Pancreas (tissue), 10 donors: ENCODE results near the gene TCIRG1. TPM values are rescaled to one million over a fixed set of nuclear protein-coding genes. Genes with fewer than 3 reads are reported as not detected.
A peak's percentile ranks its signal among the peaks of the same experiment; 100 is the strongest.

Source experiments
- ATAC-seq, 4 donors: fragments of 200-7000 bp; cut with Tn5 transposase; one replicate each; pipeline versions ENCODE4 v1.8.0 to v1.9.1; 2020; ENCODE audit warnings: mild to moderate bottlenecking in 4 of 4, moderate library complexity in 4 of 4
- DNase-seq, 6 donors: peaks; one replicate each; pipeline ENCODE4 v3.0.0-alpha.2; 2020
- FAIRE-seq: peaks from 2 replicates; lab custom pipeline; 2012; peaks lifted over from hg19 to GRCh38; lab: Jason Lieb, UNC
- H3K27ac ChIP-seq, 4 donors: fragments of 200-600 bp; sonication (generic); 1 replicate in 3 of 4; 2 replicates in 1 of 4; pipeline versions ENCODE4 v1.5.0 to v1.8.0; 2020
- H3K27me3 ChIP-seq, 4 donors: fragments of 200-600 bp; one replicate each; pipeline ENCODE4 v1.8.0; 2021
- H3K36me3 ChIP-seq, 3 donors: fragments of 200-600 bp; sonication (generic) in 1 of 3; one replicate each; pipeline versions ENCODE4 v1.5.0 to v1.8.0; 2020 to 2021
- H3K4me1 ChIP-seq, 3 donors: fragments of 200-600 bp; one replicate each; pipeline ENCODE4 v1.8.0; 2021
- H3K4me3 ChIP-seq, 4 donors: fragments of 200-600 bp; sonication (generic) in 2 of 4; one replicate each; pipeline versions ENCODE4 v1.5.0 to v1.8.0; 2020 to 2021
- H3K9me3 ChIP-seq, 4 donors: fragments of 200-600 bp; one replicate each; pipeline ENCODE4 v1.8.0; 2021
- WGBS, 2 donors: extraction: QIAGEN DNeasy Blood & Tissue Kit; methylation state at CpG; one replicate each; pipeline ENCODE4 v1.1.7; 2013; 5-methylcytosine and 5-hydroxymethylcytosine counted together
- intact Hi-C, 3 donors: fragments of 100-400 bp; cut with DNase I; formaldehyde crosslinking; loops; one replicate each; pipeline versions ENCODE4 v1.11.1 to v1.14.2; 2022
- polyA plus RNA-seq, 2 donors: library from polyadenylated mRNA; stranded (reverse); fragments of 200-250 nt; gene quantifications; one replicate each; pipeline ENCODE4 v1.2.3, GENCODE V29; 2013
- total RNA-seq, 6 donors: library from RNA; stranded (reverse); fragmentation: NEBNext Ultra II Directional in 4 of 6; extraction: Animal tissue kit (Norgen Biotek cat#: 25700) in 4 of 6; gene quantifications; one replicate each; pipeline versions ENCODE4 v1.2.1 to v1.2.4, GENCODE V29; 2021 to 2023
- TF ChIP-seq, protein P1 (sequence below), 4 donors: fragments of 200-600 bp; sonication (generic) in 3 of 4; IDR thresholded peaks; one replicate each; pipeline versions ENCODE4 v1.5.0 to v1.8.0; 2021; ENCODE audit warnings: antibody characterized with exemption in 4 of 4
- donor health status: healthy with polysubstance abuse.
- donor health status: DM: no; HTN: no; CAD: no; lungs with moderate emphysema.
- donor health status: DM: no; HTN: no; CAD: no.
- donor health status: control.
- donor health status: control.
- donor health status: Bipolar disorder and iron deficiency.
- donor health status: DM: yes; HTN: yes; CAD: no.
- donor health status: DM: no; HTN: no; CAD: no.
- donor health status: DM: no; HTN: no; CAD: no.
- donor health status: DM: yes; HTN: yes; CAD: no.

The TCIRG1 gene
- total and polyA plus RNA-seq, 8 donors: 166 to 1,036 (median 211) TPM

DNA sequence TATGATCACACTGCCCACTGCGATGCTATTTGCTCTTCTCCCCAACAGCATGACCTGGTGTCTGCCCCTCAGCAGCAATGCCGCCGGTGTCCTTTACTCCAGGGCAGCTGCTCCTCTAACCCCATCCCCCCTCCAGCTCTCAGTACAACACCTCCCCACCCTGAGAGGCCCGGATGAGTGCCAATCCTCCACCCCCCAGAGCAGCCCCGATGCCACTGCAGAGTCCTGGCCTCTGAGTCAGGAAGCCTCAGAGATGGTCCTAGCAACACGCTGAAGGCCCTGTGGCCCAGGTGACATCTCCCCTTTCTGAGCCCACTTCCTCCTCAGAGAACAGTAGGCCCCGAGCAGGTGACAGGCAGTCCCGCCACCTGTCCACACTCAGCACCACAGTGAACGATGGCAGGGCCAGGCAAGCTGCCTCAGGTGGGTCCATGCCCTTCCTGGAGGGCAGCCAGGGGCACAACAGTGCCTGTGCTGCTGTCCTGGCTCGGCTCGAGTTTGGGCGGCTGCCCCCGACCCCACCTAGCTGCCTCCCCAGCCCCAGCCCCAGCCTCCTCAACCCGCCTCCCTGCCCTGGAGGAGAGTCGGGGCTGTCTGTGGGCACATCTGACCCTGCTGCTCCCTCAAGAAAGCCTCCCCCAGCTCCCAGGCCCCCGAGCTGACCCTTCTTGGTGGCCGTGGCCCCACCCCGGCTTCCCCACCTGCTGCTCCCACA is 12.3 kb upstream of the TCIRG1 start:
- TF ChIP-seq, protein P1, sequence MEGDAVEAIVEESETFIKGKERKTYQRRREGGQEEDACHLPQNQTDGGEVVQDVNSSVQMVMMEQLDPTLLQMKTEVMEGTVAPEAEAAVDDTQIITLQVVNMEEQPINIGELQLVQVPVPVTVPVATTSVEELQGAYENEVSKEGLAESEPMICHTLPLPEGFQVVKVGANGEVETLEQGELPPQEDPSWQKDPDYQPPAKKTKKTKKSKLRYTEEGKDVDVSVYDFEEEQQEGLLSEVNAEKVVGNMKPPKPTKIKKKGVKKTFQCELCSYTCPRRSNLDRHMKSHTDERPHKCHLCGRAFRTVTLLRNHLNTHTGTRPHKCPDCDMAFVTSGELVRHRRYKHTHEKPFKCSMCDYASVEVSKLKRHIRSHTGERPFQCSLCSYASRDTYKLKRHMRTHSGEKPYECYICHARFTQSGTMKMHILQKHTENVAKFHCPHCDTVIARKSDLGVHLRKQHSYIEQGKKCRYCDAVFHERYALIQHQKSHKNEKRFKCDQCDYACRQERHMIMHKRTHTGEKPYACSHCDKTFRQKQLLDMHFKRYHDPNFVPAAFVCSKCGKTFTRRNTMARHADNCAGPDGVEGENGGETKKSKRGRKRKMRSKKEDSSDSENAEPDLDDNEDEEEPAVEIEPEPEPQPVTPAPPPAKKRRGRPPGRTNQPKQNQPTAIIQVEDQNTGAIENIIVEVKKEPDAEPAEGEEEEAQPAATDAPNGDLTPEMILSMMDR (IDR thresholded peaks at IDR 0.05): no peak
- peak in 1 of 6 donors; percentile 65 for DNase-seq
- no peaks in the 10 kb centered on the region for H3K36me3 ChIP-seq

DNA sequence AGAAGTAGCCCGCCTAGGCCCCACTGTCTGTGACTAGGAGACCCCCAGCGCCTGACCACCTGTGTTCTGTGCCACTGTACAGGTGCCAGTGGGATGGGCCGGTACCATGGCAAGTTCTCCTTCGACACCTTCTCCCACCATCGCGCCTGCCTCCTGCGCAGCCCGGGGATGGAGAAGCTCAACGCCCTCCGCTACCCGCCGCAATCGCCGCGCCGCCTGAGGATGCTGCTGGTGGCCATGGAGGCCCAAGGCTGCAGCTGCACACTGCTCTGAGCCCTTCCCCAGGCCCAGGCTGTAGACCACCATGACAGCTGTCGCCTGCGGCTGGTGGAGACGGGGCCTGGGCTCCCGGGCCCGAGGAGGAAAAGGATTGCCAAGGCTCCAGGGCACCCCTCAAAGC is 11.2 kb upstream of the TCIRG1 start:
- no peak for FAIRE-seq

More for the DNA sequence above, 12.3 kb upstream of the TCIRG1 start:
- Histone ChIP-seq H3K4me1 (peaks cover 0 to 8% (median 4%) of the 10 kb centered on the region in 3 donors), H3K9me3 (no peaks in the 10 kb centered on the region), H3K4me3 (no peak overlapping the region), H3K27me3 (no peaks in the 10 kb centered on the region), H3K27ac (no peak overlapping the region)
- no peak for FAIRE-seq
- intact Hi-C loops: no loop called here
- ATAC-seq: no peak
- 85 to 92% methylated on average over 15 to 18 of the region's 18 CpGs for WGBS, 2 donors

DNA sequence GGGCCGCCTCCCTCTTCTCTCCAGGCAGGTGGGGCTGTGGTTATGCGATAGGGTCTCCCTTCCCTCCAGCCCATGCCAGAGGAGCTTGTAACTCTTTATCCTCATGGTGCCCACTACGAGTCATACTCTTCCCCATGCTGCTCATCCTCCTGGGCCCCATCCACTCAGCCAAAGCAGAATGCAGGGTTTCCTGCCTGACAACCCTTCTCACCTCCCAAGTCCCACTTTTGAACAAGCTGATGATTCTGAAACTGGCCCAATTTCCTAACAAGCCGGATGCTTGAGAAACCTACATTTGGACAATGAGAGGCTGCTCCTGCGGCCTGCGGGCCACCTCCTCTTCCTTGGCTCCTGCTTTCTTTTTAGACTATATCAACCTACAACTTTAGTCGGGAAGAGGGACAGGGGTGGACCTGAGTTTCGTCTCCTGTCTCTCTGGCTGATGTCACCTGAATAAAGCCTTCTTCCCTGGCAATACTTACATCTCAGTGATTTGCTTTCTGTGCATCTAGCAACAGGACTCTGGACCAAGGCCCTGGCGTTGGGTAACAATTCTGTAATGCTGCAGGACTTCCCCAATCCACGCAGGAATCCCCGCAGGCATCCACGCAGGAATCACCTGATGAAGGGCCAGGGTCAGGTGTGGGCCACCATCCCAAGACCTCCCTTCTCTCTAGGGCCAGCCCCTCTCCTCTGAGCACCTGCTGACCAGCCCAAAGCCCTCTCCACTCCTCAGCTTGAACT is 9.9 kb upstream of the TCIRG1 start:
- Histone ChIP-seq H3K27me3 (no peaks in the 10 kb centered on the region), H3K27ac (no peak overlapping the region), H3K36me3 (peaks cover 0 to 4% (median 0%) of the 10 kb centered on the region in 3 donors), H3K4me1 (peaks cover 0 to 18% (median 9%) of the 10 kb centered on the region in 3 donors), H3K4me3 (no peak overlapping the region), H3K9me3 (no peaks in the 10 kb centered on the region)
- DNase-seq (no peak), FAIRE-seq (no peak), ATAC-seq (no peak)
- TF ChIP-seq, protein P1 (IDR thresholded peaks at IDR 0.05): no peak
- 82 to 94% methylated on average over 12 of the region's 12 CpGs for WGBS, 2 donors
- intact Hi-C loops: no loop called here

More for the DNA sequence above, 11.2 kb upstream of the TCIRG1 start:
- Histone ChIP-seq H3K4me1 (peaks cover 0 to 9% (median 9%) of the 10 kb centered on the region in 3 donors), H3K27ac (no peak overlapping the region), H3K36me3 (no peaks in the 10 kb centered on the region), H3K27me3 (no peaks in the 10 kb centered on the region), H3K4me3 (no peak overlapping the region), H3K9me3 (no peaks in the 10 kb centered on the region)
- TF ChIP-seq, protein P1 (IDR thresholded peaks at IDR 0.05): no peak
- WGBS, 2 donors: 95 to 97% methylated on average over 21 of the region's 21 CpGs
- no peak for ATAC-seq
- intact Hi-C loops: no loop called here
- DNase-seq: no peak

DNA sequence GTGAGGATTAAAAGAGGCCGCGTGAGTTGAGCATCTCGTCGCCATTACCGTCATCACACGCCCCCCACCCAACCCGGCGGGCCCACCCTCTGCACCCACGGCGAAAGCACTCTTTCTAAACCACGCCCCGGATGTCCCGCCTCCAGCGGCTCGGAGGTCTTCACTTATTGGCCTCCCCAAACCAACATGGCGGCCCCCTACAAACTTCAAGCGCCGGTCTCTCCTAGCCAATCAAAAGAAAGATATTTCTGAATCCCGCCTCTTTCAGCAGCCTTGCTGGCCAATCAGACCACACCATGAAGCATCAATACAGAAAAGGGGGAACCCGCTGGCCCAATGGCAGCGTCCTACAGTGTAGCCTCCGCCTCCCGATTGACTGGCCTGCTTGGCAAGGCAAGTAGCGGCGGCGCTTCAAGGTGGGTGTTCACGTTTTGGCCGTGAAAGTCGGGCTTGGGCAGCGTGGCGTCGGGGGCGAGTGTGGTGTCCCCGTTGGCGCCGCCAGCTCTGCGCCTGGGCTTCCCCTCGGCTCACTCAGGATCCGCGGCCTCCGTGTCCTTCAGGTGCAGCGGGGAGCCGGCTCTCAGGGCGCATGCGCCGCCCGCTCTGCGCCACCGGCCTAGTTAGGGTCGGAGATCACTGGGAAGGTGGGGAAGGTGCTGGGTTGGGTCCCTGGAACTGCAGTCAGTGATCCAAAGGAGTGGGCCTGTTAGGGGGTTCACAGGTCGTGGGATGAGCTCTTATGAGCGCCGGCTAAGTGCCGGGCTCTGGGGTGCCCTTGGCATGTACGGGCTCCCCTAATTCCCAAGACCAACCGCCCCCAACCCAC is 8.3 kb upstream of the TCIRG1 start, which contains the start of gene NDUFS8:
Gene NDUFS8 (plus strand): TSS at position 364 of the 826 bp plus-strand sequence. CDS start 1,471 bp downstream, outside the sequence.
- H3K4me3 ChIP-seq: peak within 1 kb of the TSS; percentile 45 to 82 (median 71)
- DNase-seq (peak; percentile 89 to 96 (median 96)), FAIRE-seq (peak; percentile 98), ATAC-seq (peak; percentile 93 to 97 (median 94))
- H3K27me3 ChIP-seq: no peaks in the 10 kb centered on the region
- intact Hi-C loops: no loop called here
- H3K9me3 ChIP-seq: no peaks in the 10 kb centered on the region
- peak within 1 kb of the TSS; percentile 50 to 79 (median 70) for H3K27ac ChIP-seq
- TF ChIP-seq, protein P1 (IDR thresholded peaks at IDR 0.05): no peak
- H3K36me3 ChIP-seq: peaks cover 0 to 4% (median 0%) of the 10 kb centered on the region in 3 donors
- H3K4me1 ChIP-seq: peaks cover 0 to 18% (median 9%) of the 10 kb centered on the region in 3 donors
- 0% methylated on average over 56 of the region's 56 CpGs for WGBS, 2 donors
